ENCODE results near the gene P4HTM.

Gene P4HTM

DNA sequence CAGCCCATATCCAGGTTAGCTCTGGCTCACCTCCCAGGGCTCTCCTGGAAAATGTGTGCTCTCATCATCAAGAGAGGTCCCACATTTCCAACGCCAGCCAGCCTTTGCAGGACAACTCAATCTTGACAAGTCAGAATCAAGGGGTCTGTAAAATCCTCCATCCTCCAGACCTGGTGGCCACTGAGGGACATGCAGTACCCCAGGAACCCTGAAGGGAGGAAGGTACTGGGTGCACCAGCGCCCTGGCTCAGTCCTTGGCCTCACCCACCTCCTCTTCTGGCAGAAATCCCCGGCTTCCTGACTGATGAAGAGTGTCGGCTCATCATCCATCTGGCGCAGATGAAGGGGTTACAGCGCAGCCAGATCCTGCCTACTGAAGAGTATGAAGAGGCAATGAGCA, 11.1 kb downstream of the P4HTM start:
- H3K27ac ChIP-seq (replicated peaks) = no peak overlapping the region
- TF ChIP-seq REST (IDR thresholded peaks at IDR 0.05; ENCODE audit: insufficient replicate concordance, low read depth) (no peak), CTCF (IDR thresholded peaks at IDR 0.05; ENCODE audit: insufficient read depth, low read length) (no peak), POLR2AphosphoS5 (IDR thresholded peaks at IDR 0.05; ENCODE audit: low read depth) (no peak), GABPA (IDR thresholded peaks at IDR 0.05; ENCODE audit: low read depth) (no peak), SPI1 (IDR thresholded peaks at IDR 0.05; ENCODE audit: borderline replicate concordance, low read depth) (no peak)
- no peak for DNase-seq (ENCODE audit: low read depth in 1 of 2, low spot score in 1 of 2)
- H3K27me3 ChIP-seq (ENCODE audit: insufficient read depth, poor library complexity, severe bottlenecking) = no peaks in the 10 kb centered on the region
- no peak overlapping the region for H3K4me3 ChIP-seq (replicated peaks; ENCODE audit: insufficient read depth, low read length)

- H3K27ac ChIP-seq (replicated peaks) = no peak overlapping the region
- H3K27me3 ChIP-seq (ENCODE audit: insufficient read depth, poor library complexity, severe bottlenecking) = no peaks in the 10 kb centered on the region
- DNase-seq (ENCODE audit: low read depth in 1 of 2, low spot score in 1 of 2) = no peak
- H3K4me3 ChIP-seq (replicated peaks; ENCODE audit: insufficient read depth, low read length) = no peak overlapping the region
- TF ChIP-seq SPI1 (IDR thresholded peaks at IDR 0.05; ENCODE audit: borderline replicate concordance, low read depth) (no peak), REST (IDR thresholded peaks at IDR 0.05; ENCODE audit: insufficient replicate concordance, low read depth) (no peak), CTCF (IDR thresholded peaks at IDR 0.05; ENCODE audit: insufficient read depth, low read length) (no peak), GABPA (IDR thresholded peaks at IDR 0.05; ENCODE audit: low read depth) (no peak), POLR2AphosphoS5 (IDR thresholded peaks at IDR 0.05; ENCODE audit: low read depth) (no peak)
Observed at GRCh38 chr3:49004352-49005302, 14.6 kb downstream of the P4HTM start.

GRCh38 chr3:49005303-49005680, 15.3 kb downstream of the P4HTM start:
- TF ChIP-seq REST (IDR thresholded peaks at IDR 0.05; ENCODE audit: insufficient replicate concordance, low read depth) = no peak
- no peak for TF ChIP-seq SPI1 (IDR thresholded peaks at IDR 0.05; ENCODE audit: borderline replicate concordance, low read depth)
- TF ChIP-seq CTCF (IDR thresholded peaks at IDR 0.05; ENCODE audit: insufficient read depth, low read length) = no peak
- TF ChIP-seq POLR2AphosphoS5 (IDR thresholded peaks at IDR 0.05; ENCODE audit: low read depth) = no peak
- no peak for TF ChIP-seq GABPA (IDR thresholded peaks at IDR 0.05; ENCODE audit: low read depth)
- Histone ChIP-seq H3K27me3 (ENCODE audit: insufficient read depth, poor library complexity, severe bottlenecking) (no peaks in the 10 kb centered on the region), H3K27ac (replicated peaks) (no peak overlapping the region), H3K4me3 (replicated peaks; ENCODE audit: insufficient read depth, low read length) (no peak overlapping the region)
- no peak for DNase-seq (ENCODE audit: low read depth in 1 of 2, low spot score in 1 of 2)
